Lower leg skin (tissue), 4 donors: ENCODE data around the gene SLC38A10. TPM values are rescaled to one million over a fixed set of nuclear protein-coding genes. Genes with fewer than 3 reads are reported as not detected.

ENCODE experiments used
- DNase-seq, 2 donors: peaks; one replicate each; pipeline ENCODE4 v3.0.0-alpha.2; 2019; ENCODE audit warnings: low spot score in 2 of 2
- H3K4me3 ChIP-seq: fragments of 200-600 bp; sonication (generic); 2 replicates; pipeline ENCODE4 v1.5.1; 2017; ENCODE audit warnings: mild to moderate bottlenecking, low read depth; ENCODE audit not compliant: poor library complexity, severe bottlenecking
- CTCF ChIP-seq, 3 donors: fragments of 450-650 bp; IDR thresholded peaks; one replicate each; pipeline ENCODE4 v1.5.1; 2016; ENCODE audit warnings: antibody characterized with exemption in 3 of 3, mild to moderate bottlenecking in 3 of 3, moderate library complexity in 2 of 3
- POLR2A ChIP-seq, 2 donors: fragments of 450-650 bp; IDR thresholded peaks; one replicate each; pipeline ENCODE4 v1.6.1; 2016 to 2017; ENCODE audit warnings: antibody characterized with exemption in 2 of 2, mild to moderate bottlenecking in 1 of 2, moderate library complexity in 1 of 2
- WGBS, 2 donors: methylation state at CpG; one replicate each; pipeline ENCODE4 v1.1.5; 2018; 5-methylcytosine and 5-hydroxymethylcytosine counted together
- intact Hi-C: fragments of 100-400 bp; cut with DNase I; formaldehyde crosslinking; loops from one replicate; pipeline ENCODE4 v1.15.0; 2023; ENCODE audit warnings: low total_unique reads
- total RNA-seq, 4 donors: library from RNA; depleted of rRNA; stranded (reverse); fragments of >200 nt; gene quantifications; one replicate each; pipeline ENCODE4 v1.1.0, GENCODE V29; 2016

Gene SLC38A10
- total RNA-seq, 4 donors from 2014 or later = 47.5 to 100 (median 73.3) TPM

GRCh38 chr17:81339534-81340296, 44.6 kb upstream of the SLC38A10 start:
- peak in 1 of 2 donors; percentile 86 for DNase-seq
- 75 to 82% methylated on average over 11 of the region's 11 CpGs for WGBS, 2 donors
- intact Hi-C loops = no loop called here
- no peak overlapping the region for H3K4me3 ChIP-seq
- no peak for TF ChIP-seq CTCF (IDR thresholded peaks at IDR 0.05)
- no peak for TF ChIP-seq POLR2A (IDR thresholded peaks at IDR 0.05)

- intact Hi-C loops = no loop called here
- no peak for TF ChIP-seq CTCF (IDR thresholded peaks at IDR 0.05)
- TF ChIP-seq POLR2A (IDR thresholded peaks at IDR 0.05) = no peak
- 62 to 71% methylated on average over 4 of the region's 4 CpGs for WGBS, 2 donors
- DNase-seq = no peak
- no peak overlapping the region for H3K4me3 ChIP-seq
Measured at GRCh38 chr17:81339191-81339533, 44.1 kb upstream of the SLC38A10 start.

GRCh38 chr17:81338274-81339190, 43.4 kb upstream of the SLC38A10 start:
- WGBS, 2 donors = 54 to 69% methylated on average over 17 of the region's 17 CpGs
- DNase-seq = no peak

GRCh38 chr17:81337476-81337879, 42.4 kb upstream of the SLC38A10 start:
- WGBS, 2 donors = 36 to 45% methylated on average over 14 of the region's 14 CpGs
- intact Hi-C loops = no loop called here
- no peak for TF ChIP-seq POLR2A (IDR thresholded peaks at IDR 0.05)
- no peak for TF ChIP-seq CTCF (IDR thresholded peaks at IDR 0.05)
- no peak for DNase-seq
- H3K4me3 ChIP-seq = no peak overlapping the region

More at GRCh38 chr17:81338274-81339190, 43.4 kb upstream of the SLC38A10 start:
- TF ChIP-seq POLR2A (IDR thresholded peaks at IDR 0.05) = no peak
- no peak for TF ChIP-seq CTCF (IDR thresholded peaks at IDR 0.05)
- intact Hi-C loops = no loop called here
- no peak overlapping the region for H3K4me3 ChIP-seq

- no peak for DNase-seq
- 45 to 56% methylated on average over 7 to 8 of the region's 8 CpGs for WGBS, 2 donors
- no peak for TF ChIP-seq POLR2A (IDR thresholded peaks at IDR 0.05)
- no peak for TF ChIP-seq CTCF (IDR thresholded peaks at IDR 0.05)
- no peak overlapping the region for H3K4me3 ChIP-seq
- intact Hi-C loops = no loop called here
Measured at GRCh38 chr17:81336930-81337325, 41.8 kb upstream of the SLC38A10 start.
